Activated B cell treated with CpG ODN at 0.5 μM for 24 hours (primary cell): ENCODE measurements around the gene FNDC11. TPM values are rescaled to one million over a fixed set of nuclear protein-coding genes. Genes with fewer than 3 reads are reported as not detected.

Source experiments
- ATAC-seq: fragments of 200-7000 bp; cut with Tn5 transposase; one replicate; pipeline ENCODE4 v1.10.0; 2021; ENCODE audit warnings: low read depth, mild to moderate bottlenecking, moderate library complexity
- CTCF ChIA-PET: fragments of 350-600 bp; sonication (Branson Sonifier 250); formaldehyde crosslinking; loops from one replicate; lab custom pipeline; 2021; ENCODE audit warnings: antibody characterized with exemption; lab: Charles Lee
- POLR2A ChIA-PET: fragments of 350-600 bp; sonication (Branson Sonifier 250); formaldehyde crosslinking; loops from one replicate; lab custom pipeline; 2021; ENCODE audit warnings: antibody characterized with exemption; lab: Charles Lee
- DNase-seq: peaks from one replicate; pipeline ENCODE4 v3.0.0; 2022
- H3K27ac Mint-ChIP-seq: one replicate; pipeline ENCODE4 v1.8.0; 2020; ENCODE audit warnings: mixed read lengths
- H3K27me3 Mint-ChIP-seq: one replicate; pipeline ENCODE4 v1.8.0; 2021; ENCODE audit warnings: mixed read lengths
- H3K36me3 Mint-ChIP-seq: one replicate; pipeline ENCODE4 v1.8.0; 2021; ENCODE audit warnings: low read depth, mixed read lengths
- H3K4me1 Mint-ChIP-seq: one replicate; pipeline ENCODE4 v1.8.0; 2021; ENCODE audit warnings: mixed read lengths
- H3K4me3 Mint-ChIP-seq: one replicate; pipeline ENCODE4 v1.8.0; 2020; ENCODE audit warnings: mild to moderate bottlenecking, mixed read lengths
- H3K9me3 Mint-ChIP-seq: one replicate; pipeline ENCODE4 v1.8.0; 2020; ENCODE audit warnings: mixed read lengths
- intact Hi-C: fragments of 100-400 bp; cut with micrococcal nuclease; formaldehyde crosslinking; loops from one replicate; pipeline ENCODE4 v1.15.1; 2024
- total RNA-seq: library from RNA; stranded (reverse); gene quantifications from 2 replicates; pipeline ENCODE4 v1.2.3, GENCODE V29; 2022
- TF ChIP-seq, protein P1 (sequence below): fragments of 200-600 bp; IDR thresholded peaks from one replicate; pipeline ENCODE4 v1.8.0; 2022; ENCODE audit warnings: antibody characterized with exemption, mild to moderate bottlenecking

FNDC11 gene
- total RNA-seq, 1 donor from 2014 or later, result 0.78 TPM

DNA sequence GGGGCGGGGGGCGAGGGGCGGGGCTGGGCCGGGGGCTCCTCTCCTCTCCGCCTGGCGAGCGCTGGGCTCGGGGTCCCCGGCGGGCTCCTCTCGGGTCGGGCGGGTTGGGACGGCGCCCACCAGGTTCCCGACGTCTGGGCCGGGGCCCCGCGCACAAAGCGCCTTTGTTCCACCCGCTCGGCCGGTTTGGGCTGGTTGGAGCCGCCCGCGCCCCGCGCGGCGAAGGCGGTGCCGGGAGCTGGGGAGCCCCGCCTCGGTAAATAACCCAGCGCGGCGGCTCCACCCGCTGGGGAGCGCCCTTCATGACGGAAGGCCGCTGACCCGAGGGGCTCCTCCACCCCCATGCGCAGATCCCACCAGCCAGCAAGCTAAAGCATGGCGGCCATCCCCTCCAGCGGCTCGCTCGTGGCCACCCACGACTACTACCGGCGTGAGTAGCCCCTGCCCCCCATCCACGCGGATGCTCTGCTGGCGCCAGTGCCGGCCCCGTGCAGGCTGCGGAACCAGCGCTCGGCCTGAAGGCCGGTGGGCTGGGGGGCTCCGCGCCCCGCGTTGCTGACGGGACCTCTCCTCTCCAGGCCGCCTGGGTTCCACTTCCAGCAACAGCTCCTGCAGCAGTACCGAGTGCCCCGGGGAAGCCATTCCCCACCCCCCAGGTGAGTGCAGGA, 32.9 kb upstream of the FNDC11 start:
- TF ChIP-seq, protein P1, sequence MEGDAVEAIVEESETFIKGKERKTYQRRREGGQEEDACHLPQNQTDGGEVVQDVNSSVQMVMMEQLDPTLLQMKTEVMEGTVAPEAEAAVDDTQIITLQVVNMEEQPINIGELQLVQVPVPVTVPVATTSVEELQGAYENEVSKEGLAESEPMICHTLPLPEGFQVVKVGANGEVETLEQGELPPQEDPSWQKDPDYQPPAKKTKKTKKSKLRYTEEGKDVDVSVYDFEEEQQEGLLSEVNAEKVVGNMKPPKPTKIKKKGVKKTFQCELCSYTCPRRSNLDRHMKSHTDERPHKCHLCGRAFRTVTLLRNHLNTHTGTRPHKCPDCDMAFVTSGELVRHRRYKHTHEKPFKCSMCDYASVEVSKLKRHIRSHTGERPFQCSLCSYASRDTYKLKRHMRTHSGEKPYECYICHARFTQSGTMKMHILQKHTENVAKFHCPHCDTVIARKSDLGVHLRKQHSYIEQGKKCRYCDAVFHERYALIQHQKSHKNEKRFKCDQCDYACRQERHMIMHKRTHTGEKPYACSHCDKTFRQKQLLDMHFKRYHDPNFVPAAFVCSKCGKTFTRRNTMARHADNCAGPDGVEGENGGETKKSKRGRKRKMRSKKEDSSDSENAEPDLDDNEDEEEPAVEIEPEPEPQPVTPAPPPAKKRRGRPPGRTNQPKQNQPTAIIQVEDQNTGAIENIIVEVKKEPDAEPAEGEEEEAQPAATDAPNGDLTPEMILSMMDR, result no peak
- Mint-ChIP-seq H3K27me3 (no peaks in the 10 kb centered on the region), H3K4me3 (peak overlapping the region; percentile 81), H3K9me3 (no peaks in the 10 kb centered on the region), H3K4me1 (peaks cover 39% of the 10 kb centered on the region), H3K36me3 (peaks cover 22% of the 10 kb centered on the region), H3K27ac (no peak overlapping the region)
- DNase-seq (peak; percentile 61), ATAC-seq (peak; percentile 54)
- intact Hi-C loops, result loop anchor here (1.0 to 5.0 kb wide), 9 partner anchors 16 to 541 kb away; partner anchors contain the start of genes PTK6, RTEL1, SAMD10 and TCEA2
- ChIA-PET POLR2A (interaction anchor here (0.5 to 7.1 kb wide), 41 partner anchors 12 to 735 kb away, joined by 3 to 179 read pairs (median 6); partner anchors contain the start of genes ARFGAP1, ARFRP1, FNDC11 and GMEB2), CTCF (interaction anchor here (0.9 to 1.5 kb wide), 4 partner anchors 17 to 343 kb away, joined by 3 to 4 read pairs (median 4); partner anchors contain the start of gene PTK6)

DNA sequence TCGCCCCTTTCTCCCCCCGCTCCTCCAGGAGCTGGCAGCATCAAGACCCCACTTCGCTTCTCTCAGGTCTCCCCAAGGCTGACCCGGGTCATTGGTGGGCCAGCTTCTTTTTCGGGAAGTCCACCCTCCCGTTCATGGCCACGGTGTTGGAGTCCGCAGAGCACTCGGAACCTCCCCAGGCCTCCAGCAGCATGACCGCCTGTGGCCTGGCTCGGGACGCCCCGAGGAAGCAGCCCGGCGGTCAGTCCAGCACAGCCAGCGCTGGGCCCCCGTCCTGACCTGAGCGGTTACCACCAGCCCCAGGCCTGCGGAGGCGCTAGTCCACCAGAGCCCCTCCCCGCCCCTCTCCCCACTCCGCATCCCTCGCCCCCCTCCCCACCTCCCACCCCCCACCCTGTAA, 32.4 kb upstream of the FNDC11 start:
- ChIA-PET CTCF (interaction anchor here (1.1 to 1.5 kb wide), 3 partner anchors 16 to 342 kb away, joined by 3 to 4 read pairs (median 4); partner anchors contain the start of gene PTK6), POLR2A (interaction anchor here (0.7 to 7.1 kb wide), 34 partner anchors 12 to 584 kb away, joined by 3 to 179 read pairs (median 7); partner anchors contain the start of genes ARFGAP1, ARFRP1, FNDC11 and GMEB2)
- ATAC-seq, result no peak
- no peak for DNase-seq
- Mint-ChIP-seq H3K4me1 (peaks cover 43% of the 10 kb centered on the region), H3K27me3 (no peaks in the 10 kb centered on the region), H3K9me3 (no peaks in the 10 kb centered on the region), H3K27ac (no peak overlapping the region), H3K4me3 (peak overlapping the region; percentile 81), H3K36me3 (peaks cover 22% of the 10 kb centered on the region)
- TF ChIP-seq, protein P1, result no peak
- intact Hi-C loops, result loop anchor here (5.0 kb wide), 1 partner anchor 541 kb away; the partner anchor contains the start of gene TCEA2

DNA sequence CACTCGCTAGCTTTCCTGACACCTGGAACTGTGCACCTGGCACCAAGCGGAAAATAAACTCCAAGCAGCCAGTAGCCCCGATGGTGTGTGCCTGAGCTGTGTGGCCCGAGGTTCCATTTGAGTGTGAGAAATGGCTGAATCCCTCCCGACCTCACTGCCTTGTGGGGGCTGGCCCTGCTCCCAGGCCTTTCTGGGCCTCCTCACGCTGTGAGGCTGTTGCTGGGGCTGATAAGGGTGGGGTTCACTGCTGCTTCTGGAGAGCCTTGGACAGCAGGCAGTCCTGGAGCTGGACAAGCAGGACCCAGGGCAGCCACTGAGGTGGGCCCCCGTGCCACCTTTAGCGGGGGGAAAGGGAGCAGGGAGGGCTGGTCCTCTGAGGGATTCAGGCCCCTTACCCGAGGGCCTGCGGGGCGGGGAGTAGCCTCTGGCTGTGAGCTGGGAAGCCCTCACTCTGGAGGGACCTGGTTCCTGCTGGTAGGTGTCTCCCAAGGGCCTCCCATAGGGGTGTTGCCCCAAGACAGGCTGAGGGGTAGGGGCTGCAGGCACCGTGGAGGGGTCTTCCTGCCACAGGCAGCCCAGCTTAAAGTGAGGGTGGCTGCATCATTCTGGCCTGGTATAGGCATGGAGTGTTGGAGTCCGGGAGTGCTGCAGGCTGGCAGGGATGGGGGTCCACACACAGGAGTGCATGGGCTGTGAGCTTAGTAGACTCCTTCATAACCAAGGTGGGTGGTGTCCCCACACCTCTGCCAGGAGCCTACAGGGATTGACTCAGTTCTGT, 31.7 kb upstream of the FNDC11 start:
- Mint-ChIP-seq H3K4me3 (peak overlapping the region; percentile 58), H3K36me3 (peaks cover 22% of the 10 kb centered on the region), H3K27ac (no peak overlapping the region), H3K4me1 (peaks cover 46% of the 10 kb centered on the region), H3K27me3 (no peaks in the 10 kb centered on the region), H3K9me3 (no peaks in the 10 kb centered on the region)
- DNase-seq (no peak), ATAC-seq (no peak)
- ChIA-PET POLR2A (interaction anchor here (0.5 to 7.1 kb wide), 14 partner anchors 11 to 543 kb away, joined by 3 to 179 read pairs (median 3); partner anchors contain the start of genes FNDC11, LIME1, PRPF6 and PTK6), CTCF (interaction anchor here (1.3 kb wide), 1 partner anchor 15 kb away, joined by 4 read pairs; the partner anchor contains the start of gene PTK6)
- TF ChIP-seq, protein P1, result no peak
- intact Hi-C loops, result loop anchor here (5.0 kb wide), 1 partner anchor 540 kb away; the partner anchor contains the start of gene TCEA2

DNA sequence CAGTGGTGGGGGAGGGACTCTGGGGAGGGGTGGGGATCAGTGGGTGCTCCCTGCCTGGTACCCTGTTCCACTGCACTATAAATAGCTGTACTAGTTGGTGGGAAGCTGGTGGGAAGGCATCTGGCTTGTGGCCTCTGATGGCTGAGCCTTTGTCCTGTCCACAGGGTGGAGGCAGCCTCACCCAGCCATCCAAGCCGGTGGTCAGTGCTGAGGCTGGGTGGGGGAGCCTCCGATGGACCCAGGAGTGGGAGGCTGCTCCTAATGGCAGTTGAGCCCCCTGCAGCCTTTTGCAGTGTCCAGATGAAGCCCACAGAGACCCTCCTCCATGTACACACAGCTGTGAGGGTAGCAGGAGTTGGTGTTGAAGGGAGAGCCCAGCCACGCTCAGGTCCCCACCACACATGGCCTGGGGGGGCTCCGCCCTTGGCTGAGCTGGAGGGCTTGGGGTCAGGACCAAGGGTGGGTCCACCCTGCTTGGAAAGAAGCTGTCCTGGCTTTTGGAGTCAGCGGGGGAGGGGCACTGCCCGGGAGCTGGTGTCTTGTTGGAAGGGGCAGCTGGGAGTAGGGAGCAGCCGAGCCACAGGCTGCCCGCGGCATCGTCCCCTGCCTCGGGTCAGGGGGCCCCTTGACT, 30.9 kb upstream of the FNDC11 start:
- H3K4me1 Mint-ChIP-seq, result peaks cover 46% of the 10 kb centered on the region
- H3K27ac Mint-ChIP-seq, result no peak overlapping the region
- H3K9me3 Mint-ChIP-seq, result no peaks in the 10 kb centered on the region
- intact Hi-C loops, result loop anchor here (5.0 kb wide), 1 partner anchor 539 kb away; the partner anchor contains the start of gene TCEA2
- ATAC-seq (no peak), DNase-seq (no peak)
- TF ChIP-seq, protein P1, result no peak
- ChIA-PET CTCF (no interaction called here), POLR2A (interaction anchor here (0.6 to 7.1 kb wide), 11 partner anchors 10 to 542 kb away, joined by 3 to 179 read pairs (median 3); partner anchors contain the start of genes LIME1, PTK6 and TPD52L2)
- no peaks in the 10 kb centered on the region for H3K27me3 Mint-ChIP-seq
- H3K4me3 Mint-ChIP-seq, result no peak overlapping the region
- H3K36me3 Mint-ChIP-seq, result peaks cover 22% of the 10 kb centered on the region
